ENCODE results near the gene CBX4.

CBX4 gene

GRCh38 chr17:79826841-79827578 is 12.2 kb downstream of the CBX4 start:
- no peak for FAIRE-seq

GRCh38 chr17:79826204-79826680 is 13.0 kb downstream of the CBX4 start:
- no peak for FAIRE-seq

GRCh38 chr17:79825580-79825921 is 13.7 kb downstream of the CBX4 start:
- no peak for FAIRE-seq

- FAIRE-seq = no peak
Observed at GRCh38 chr17:79824893-79825579, 14.2 kb downstream of the CBX4 start.

- no peak for FAIRE-seq
Observed at GRCh38 chr17:79824234-79824633, 15.0 kb downstream of the CBX4 start.

GRCh38 chr17:79822583-79823124 is 16.6 kb downstream of the CBX4 start:
- no peak for FAIRE-seq

GRCh38 chr17:79821331-79822095 is 17.7 kb downstream of the CBX4 start:
- FAIRE-seq = no peak

GRCh38 chr17:79820959-79821330 is 18.3 kb downstream of the CBX4 start:
- FAIRE-seq = no peak

GRCh38 chr17:79819534-79820276 is 19.5 kb downstream of the CBX4 start:
- no peak for FAIRE-seq

GRCh38 chr17:79819085-79819484 is 20.2 kb downstream of the CBX4 start:
- no peak for FAIRE-seq

- FAIRE-seq = no peak
Observed at GRCh38 chr17:79818026-79818758, 21.0 kb downstream of the CBX4 start.

GRCh38 chr17:79815836-79816461 is 23.3 kb downstream of the CBX4 start:
- no peak for FAIRE-seq

- no peak for FAIRE-seq
Observed at GRCh38 chr17:79814974-79815835, 24.0 kb downstream of the CBX4 start.

GRCh38 chr17:79814127-79814973 is 24.9 kb downstream of the CBX4 start:
- FAIRE-seq = no peak

GRCh38 chr17:79813297-79814126 is 25.7 kb downstream of the CBX4 start:
- FAIRE-seq = no peak

GRCh38 chr17:79812353-79813258 is 26.6 kb downstream of the CBX4 start:
- FAIRE-seq = no peak

- no peak for FAIRE-seq
Observed at GRCh38 chr17:79811868-79812352, 27.3 kb downstream of the CBX4 start.
